ENCODE measurements around the gene PPP2R5C.
A peak's percentile ranks its signal among the peaks of the same experiment; 100 is the strongest.

Gene PPP2R5C

DNA sequence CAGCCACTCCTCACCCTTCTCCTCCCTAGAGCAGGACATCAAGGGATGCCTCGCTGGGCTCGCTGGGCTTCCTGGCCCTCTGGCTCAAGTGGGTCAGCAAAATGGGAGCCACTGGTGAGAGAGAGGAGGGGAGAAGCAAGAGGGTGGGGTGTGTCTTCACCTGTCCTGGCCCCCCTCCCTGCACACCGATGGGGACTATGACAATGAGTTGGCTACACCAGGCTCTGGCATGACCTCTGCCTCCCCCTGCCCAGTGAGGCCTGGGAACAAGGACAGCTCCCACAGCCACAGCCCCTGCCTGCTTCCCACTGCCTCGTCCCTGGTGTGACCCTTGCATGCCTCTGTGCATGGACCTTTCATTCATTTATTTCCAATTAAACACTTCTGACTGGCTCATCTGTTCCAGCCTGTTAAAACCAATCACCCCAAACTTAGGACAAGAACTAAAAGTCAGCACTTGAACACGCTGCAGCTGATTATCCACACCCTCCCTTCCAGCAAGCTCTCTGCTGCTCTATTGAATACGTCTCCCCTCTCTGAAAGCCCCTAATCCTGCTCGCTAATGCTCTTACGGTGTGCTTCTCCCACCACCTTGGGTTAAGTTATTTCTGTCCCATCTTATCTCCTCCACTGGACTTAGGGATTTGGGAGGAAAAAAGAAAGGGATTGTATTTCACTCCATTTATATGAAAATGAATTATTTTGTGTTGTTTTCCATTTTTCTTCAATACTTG lies 5.8 kb upstream of the PPP2R5C start:
- no peak for DNase-seq

- DNase-seq = no peak
These were observed 4.3 kb upstream of the PPP2R5C start for GRCh38 chr14:101757064-101757838.

DNA sequence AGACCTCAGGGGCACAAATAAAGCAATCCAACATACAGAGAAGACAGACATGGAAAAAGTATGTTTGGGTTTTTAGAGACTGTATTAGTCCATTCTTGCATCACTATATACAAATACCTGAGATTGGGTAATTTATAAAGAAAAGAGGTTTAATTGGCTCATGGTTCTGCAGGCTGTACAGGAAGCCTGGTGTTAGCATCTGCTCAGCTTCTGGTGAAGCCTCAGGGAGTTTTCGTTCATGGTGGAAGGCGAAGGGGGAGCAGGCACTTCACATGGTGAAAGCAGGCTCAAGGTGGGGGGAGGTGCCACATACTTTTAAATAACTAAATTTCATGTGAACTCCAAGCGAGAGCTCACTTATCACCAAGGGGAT lies 3.7 kb upstream of the PPP2R5C start:
- no peak for DNase-seq

GRCh38 chr14:101758913-101759593 lies 2.5 kb upstream of the PPP2R5C start:
- DNase-seq = no peak

DNA sequence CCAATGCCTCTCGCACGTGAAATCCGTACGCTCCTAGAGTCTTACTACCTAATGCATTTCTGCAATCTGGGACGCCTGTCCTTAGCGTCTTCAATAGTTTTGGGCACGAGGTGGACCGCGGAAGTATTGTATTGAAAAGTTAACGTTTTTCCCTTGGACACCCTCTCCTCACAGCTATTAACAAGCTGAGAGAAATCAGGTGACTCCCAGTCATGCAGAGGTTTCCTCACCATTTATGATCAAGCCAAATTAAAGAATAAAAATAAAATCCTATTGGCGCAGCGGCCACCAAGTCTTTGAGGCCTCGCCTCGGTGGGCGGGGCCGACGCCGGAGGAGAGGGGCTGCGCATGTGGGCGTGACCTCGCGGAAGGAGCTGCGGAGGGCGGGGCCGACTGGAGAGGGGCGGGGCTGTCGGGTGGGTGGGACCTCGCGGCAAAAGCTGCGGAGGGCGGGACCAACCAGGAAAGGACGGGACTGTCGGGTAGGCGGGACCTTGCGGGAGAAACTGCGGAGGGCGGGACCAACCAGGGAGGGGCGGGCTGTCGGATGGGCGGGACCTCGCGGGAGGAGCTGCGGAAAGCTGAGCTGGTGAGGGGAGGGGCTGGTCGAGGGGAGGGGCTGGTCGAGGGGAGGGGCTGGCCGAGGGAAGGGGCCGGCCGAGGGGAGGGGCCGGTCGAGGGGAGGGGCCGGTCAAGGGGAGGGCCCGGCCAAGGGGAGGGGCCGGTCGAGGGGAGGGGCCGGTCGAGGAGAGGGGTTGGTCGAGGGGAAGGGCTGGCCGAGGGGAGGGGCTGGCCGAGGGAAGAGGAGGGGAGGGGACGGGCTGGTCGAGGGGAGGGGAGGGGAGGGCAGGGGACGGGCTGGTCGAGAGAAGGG lies 1.1 kb upstream of the PPP2R5C start:
- peak; percentile 97 for DNase-seq

- DNase-seq = peak; percentile 5
These were observed 496 bp downstream of the PPP2R5C start for GRCh38 chr14:101761881-101762529.

DNA sequence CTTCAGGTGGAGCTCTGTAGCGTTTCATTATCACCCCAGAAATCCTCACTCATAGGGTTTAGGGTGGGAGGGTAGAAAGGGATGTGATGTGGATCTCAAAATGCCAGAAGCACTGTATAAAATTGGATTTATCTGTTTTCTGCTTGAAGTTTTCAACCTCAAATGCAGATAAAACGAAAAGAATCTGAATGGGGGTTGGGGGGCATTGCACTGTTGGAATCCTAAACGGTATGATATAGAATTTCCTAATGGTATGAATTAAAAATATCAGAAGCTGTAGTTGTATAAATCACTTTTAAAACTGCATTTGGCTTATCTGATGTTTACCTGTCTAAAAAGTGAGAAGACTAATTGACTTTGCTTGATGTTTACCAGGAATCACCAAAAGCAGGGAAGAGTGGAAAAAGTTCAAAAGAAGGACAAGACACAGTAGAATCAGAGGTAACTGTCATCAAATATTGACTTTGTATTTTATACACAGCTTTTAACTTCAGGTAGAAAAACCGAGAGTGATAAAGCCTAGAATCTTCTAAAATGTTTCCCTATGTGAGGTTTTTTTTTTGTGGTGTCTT lies 1.1 kb downstream of the PPP2R5C start:
- no peak for DNase-seq

GRCh38 chr14:101763941-101764709 lies 2.6 kb downstream of the PPP2R5C start:
- DNase-seq = no peak

DNA sequence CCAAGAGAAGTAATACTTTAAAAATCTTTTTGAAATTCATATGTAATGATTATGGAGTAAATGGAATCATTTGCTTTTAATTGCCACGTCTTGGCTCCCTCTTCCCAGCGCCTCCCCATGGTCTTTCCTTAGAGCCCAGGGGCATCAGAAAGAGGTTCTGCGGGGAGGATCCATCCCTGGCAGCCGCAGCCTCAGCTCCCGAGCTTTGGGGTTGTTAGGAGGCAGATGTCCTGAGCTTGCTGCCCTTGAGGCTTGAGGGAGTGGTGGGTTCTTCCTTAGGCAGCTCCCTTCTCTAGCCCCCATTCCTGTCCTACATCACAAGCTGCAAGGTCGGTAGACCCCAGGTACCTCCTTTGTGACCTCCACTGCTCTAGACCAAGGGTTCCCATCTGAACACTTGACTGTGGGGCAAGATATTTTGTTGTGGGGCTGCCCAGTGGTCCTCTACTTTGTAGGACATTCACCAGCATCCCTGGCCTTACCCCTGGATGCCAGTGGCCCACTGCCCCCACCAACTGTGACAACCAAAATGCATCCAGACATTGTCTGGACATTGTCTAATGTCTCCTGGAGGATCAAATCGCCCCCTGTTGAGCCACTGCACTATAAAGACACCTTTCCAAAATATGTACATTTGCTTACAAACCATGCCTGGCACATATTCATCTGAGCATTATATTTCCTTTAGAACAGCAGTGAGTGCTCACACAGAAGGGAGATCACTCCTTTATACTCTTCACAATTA lies 6.3 kb downstream of the PPP2R5C start:
- no peak for DNase-seq

GRCh38 chr14:101770183-101770582 lies 8.7 kb downstream of the PPP2R5C start:
- no peak for DNase-seq

- no peak for DNase-seq
These were observed 11.3 kb downstream of the PPP2R5C start for GRCh38 chr14:101772770-101773169.

DNA sequence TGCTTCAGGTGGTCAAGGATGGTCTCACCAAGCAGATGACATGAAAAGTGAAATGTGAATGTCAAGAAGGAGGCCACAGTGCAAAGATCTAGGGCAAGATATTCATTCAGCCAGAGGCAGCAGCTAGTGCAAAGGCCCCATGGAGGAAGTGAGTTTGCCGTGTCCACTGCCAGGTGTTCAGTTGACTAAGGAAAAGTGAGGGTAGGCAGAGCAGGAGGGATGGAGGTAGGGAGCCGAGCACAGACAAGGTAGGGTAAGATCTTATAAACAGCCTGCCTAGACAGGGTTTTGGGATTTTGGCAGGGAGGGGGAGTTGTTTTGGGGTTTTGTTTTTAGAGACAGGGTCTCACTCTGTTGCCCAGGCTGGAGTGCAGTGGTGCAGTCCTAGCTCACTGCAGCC lies 11.9 kb downstream of the PPP2R5C start:
- no peak for DNase-seq

- no peak for DNase-seq
These were observed 12.7 kb downstream of the PPP2R5C start for GRCh38 chr14:101774006-101774795.

DNA sequence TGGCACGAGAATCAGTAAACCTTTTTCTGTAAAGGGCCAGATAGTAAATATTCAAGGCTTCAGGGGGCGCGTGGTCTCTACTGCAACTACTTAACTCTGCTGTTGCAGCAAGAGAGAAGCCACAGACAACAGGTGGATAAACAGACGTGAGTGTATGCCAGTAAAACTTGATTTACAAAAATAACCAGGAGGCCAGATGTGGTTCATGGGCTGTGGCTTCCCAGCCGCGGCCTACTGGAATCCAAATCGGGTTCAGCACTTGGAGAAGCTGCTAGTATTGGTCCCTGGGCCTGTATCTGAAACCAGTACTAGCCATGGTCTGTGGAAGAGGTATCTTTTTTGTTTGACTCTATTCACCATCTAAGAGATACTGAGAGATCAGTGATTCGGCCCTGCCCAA lies 13.3 kb downstream of the PPP2R5C start:
- DNase-seq = no peak

DNA sequence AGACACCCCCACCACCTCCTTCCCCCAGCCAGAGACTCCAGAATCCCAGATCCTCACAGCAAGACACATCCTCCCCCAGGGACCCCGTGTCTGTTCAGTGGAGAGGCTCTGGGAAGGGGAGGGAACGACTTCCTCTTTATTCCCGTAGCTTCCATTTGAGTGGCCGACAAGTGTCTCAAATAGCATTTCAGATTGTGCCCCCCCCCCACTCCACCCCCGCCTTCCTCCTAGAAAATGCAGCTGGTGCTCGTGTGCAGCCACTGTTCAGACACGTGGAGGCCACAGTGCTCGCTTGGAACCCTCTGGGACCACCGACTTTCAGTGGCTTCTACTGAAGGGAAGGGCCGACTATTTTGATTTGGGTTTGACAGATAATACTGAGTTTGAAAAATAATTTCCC lies 14.3 kb downstream of the PPP2R5C start:
- DNase-seq = no peak

DNA sequence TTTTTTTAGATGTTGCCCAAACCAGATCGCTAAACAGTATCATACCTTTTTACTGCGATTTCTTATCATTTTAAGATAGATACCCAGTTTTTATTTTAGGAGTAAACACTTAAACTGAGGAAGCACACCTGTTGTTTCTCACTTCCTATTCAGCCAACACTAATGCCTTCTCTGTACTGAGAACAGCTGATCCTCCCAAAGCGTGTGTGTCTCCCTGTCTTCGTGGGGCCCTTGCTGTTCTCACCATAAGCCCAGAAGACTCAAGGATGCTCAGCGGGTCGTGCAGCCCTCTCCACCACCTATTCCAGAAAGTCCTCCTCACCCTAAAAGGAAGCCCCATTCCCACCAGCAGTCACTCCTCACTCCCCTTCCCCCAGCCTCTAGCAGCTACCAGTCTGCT lies 14.8 kb downstream of the PPP2R5C start:
- no peak for DNase-seq

GRCh38 chr14:101780390-101780789 lies 18.9 kb downstream of the PPP2R5C start:
- no peak for DNase-seq

- DNase-seq = no peak
These were observed 19.4 kb downstream of the PPP2R5C start for GRCh38 chr14:101780887-101781239.

DNA sequence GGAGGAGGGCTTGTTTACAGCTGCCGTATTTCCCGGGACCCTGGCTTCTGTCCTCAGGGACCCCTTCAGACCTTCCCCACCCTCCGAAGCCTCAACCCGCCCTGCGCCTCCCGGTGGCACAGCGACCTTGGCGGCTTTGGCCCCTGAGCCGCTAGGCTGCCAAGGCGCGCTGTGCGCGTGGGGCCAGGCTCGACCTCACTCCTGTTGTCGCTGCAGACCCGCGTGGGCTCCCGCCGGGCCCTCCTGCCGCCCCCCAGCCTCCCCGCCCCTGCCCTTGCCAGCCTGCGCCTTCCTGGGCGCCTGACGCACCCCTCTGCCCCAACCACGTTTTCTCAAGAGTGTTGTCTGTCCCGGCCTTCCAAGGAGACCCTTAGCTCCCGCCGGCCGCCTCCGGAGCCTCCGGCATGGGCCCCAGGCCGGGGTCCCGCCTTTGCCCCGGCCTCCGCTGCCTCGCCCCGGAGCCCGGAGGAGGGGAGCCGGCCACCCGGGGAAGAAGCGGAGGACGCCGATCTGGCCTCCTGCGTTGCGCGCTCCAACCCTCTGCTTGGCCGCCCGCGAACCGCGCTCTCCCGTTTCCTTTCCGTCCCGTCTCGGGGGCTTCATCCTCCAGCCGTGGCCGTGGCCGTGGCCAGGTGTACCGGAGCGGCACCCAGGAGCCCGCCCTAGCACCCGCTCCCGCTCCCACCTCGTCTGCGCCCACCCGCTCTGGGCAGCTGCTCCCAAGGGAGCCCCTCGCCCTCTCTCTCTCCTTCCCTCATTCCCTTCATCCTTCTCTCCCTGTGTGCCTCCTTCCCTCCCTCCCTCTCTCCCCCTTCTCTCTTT lies 19.9 kb downstream of the PPP2R5C start:
- peak; percentile 6 for DNase-seq

All from fibroblast of skin of right quadriceps (primary cell).